SK-N-SH treated with all-trans-retinoic acid at 6 μM for 48 hours (cell line): ENCODE results near the gene PAK6.

ENCODE experiments used
- ATAC-seq: fragments of 200-7000 bp; cut with Tn5 transposase; 3 replicates; pipeline ENCODE4 v1.9.1; 2020; ENCODE audit warnings: mild to moderate bottlenecking, moderate library complexity
- ARNTL ChIP-seq: fragments of 450-650 bp; formaldehyde crosslinking; IDR thresholded peaks from 2 replicates; pipeline ENCODE4 v1.5.0; 2020; ENCODE audit warnings: low read depth, mild to moderate bottlenecking, moderate library complexity, borderline replicate concordance
- BACH2 ChIP-seq: fragments of 250-450 bp; sonication (Bioruptor Pico); IDR thresholded peaks from 2 replicates; pipeline ENCODE4 v1.9.0; 2021; ENCODE audit warnings: mild to moderate bottlenecking, borderline replicate concordance
- CREB5 ChIP-seq: fragments of 250-450 bp; sonication (Bioruptor Pico); IDR thresholded peaks from 2 replicates; pipeline ENCODE4 v1.5.1; 2020; ENCODE audit warnings: low read depth, mild to moderate bottlenecking, moderate library complexity
- CSDC2 ChIP-seq: fragments of 250-450 bp; sonication (Bioruptor Pico); IDR thresholded peaks from 2 replicates; pipeline ENCODE4 v1.5.0; 2020; ENCODE audit warnings: mild to moderate bottlenecking, moderate library complexity
- CSRNP3 ChIP-seq: fragments of 250-450 bp; sonication (Bioruptor Pico); IDR thresholded peaks from 2 replicates; pipeline ENCODE4 v1.5.1; 2021; ENCODE audit warnings: mild to moderate bottlenecking, moderate library complexity
- ESRRG ChIP-seq: fragments of 250-450 bp; sonication (Bioruptor Pico); IDR thresholded peaks from 2 replicates; pipeline ENCODE4 v1.6.1; 2021; ENCODE audit warnings: mild to moderate bottlenecking
- GLIS3 ChIP-seq: fragments of 250-450 bp; sonication (Bioruptor Pico); IDR thresholded peaks from 2 replicates; pipeline ENCODE4 v1.5.0; 2020; ENCODE audit warnings: mild to moderate bottlenecking, moderate library complexity
- ISL1 ChIP-seq: fragments of 250-450 bp; sonication (Bioruptor Pico); IDR thresholded peaks from 2 replicates; pipeline ENCODE4 v2.1.2; 2022; ENCODE audit warnings: mild to moderate bottlenecking, moderate library complexity
- OSR1 ChIP-seq: fragments of 250-450 bp; sonication (Bioruptor Pico); IDR thresholded peaks from 2 replicates; pipeline ENCODE4 v1.8.0; 2022; ENCODE audit warnings: moderate library complexity, mild to moderate bottlenecking, inconsistent platforms
- POU6F1 ChIP-seq: fragments of 250-450 bp; sonication (Bioruptor Pico); IDR thresholded peaks from 2 replicates; pipeline ENCODE4 v1.8.0; 2021; ENCODE audit warnings: low read depth, mild to moderate bottlenecking, moderate library complexity, borderline replicate concordance
- PPARA ChIP-seq: fragments of 250-450 bp; sonication (Bioruptor Pico); IDR thresholded peaks from 2 replicates; pipeline ENCODE4 v1.5.0; 2020; ENCODE audit warnings: mild to moderate bottlenecking, borderline replicate concordance
- SNAI2 ChIP-seq: fragments of 250-450 bp; sonication (Bioruptor Pico); IDR thresholded peaks from 2 replicates; pipeline ENCODE4 v1.5.0; 2020; ENCODE audit warnings: mild to moderate bottlenecking, moderate library complexity
- TCF4 ChIP-seq: fragments of 250-450 bp; sonication (Bioruptor Pico); IDR thresholded peaks from 2 replicates; pipeline ENCODE4 v1.8.0; 2021; ENCODE audit warnings: mild to moderate bottlenecking, moderate library complexity, borderline replicate concordance
- TOX ChIP-seq: fragments of 250-450 bp; sonication (Bioruptor Pico); IDR thresholded peaks from 2 replicates; pipeline ENCODE4 v1.8.0; 2021; ENCODE audit warnings: mild to moderate bottlenecking, moderate library complexity, borderline replicate concordance
- ZC3H10 ChIP-seq: fragments of 250-450 bp; sonication (Bioruptor Pico); IDR thresholded peaks from 2 replicates; pipeline ENCODE4 v1.5.1; 2021; ENCODE audit warnings: mild to moderate bottlenecking, moderate library complexity
- ZFP3 ChIP-seq: fragments of 250-450 bp; sonication (Bioruptor Pico); IDR thresholded peaks from 2 replicates; pipeline ENCODE4 v1.5.0; 2020; ENCODE audit warnings: mild to moderate bottlenecking, moderate library complexity
- ZFP30 ChIP-seq: fragments of 450-650 bp; formaldehyde crosslinking; IDR thresholded peaks from 2 replicates; pipeline ENCODE4 v1.5.0; 2022; ENCODE audit warnings: mild to moderate bottlenecking, moderate library complexity
- ZNF565 ChIP-seq: fragments of 450-650 bp; formaldehyde crosslinking; conservative IDR thresholded peaks from 2 replicates; pipeline ENCODE4 v1.5.0; 2020; ENCODE audit warnings: low read depth, mild to moderate bottlenecking, moderate library complexity
- ZNF70 ChIP-seq: fragments of 450-650 bp; formaldehyde crosslinking; IDR thresholded peaks from 2 replicates; pipeline ENCODE4 v1.5.0; 2020; ENCODE audit warnings: mild to moderate bottlenecking, moderate library complexity
- TF ChIP-seq, protein P1 (sequence below): fragments of 250-450 bp; sonication (Bioruptor Pico); IDR thresholded peaks from 2 replicates; pipeline ENCODE4 v1.5.0; 2020; ENCODE audit warnings: mild to moderate bottlenecking, moderate library complexity
- TF ChIP-seq, protein P2 (sequence below): fragments of 250-450 bp; sonication (Bioruptor Pico); IDR thresholded peaks from 2 replicates; pipeline ENCODE4 v1.8.0; 2020; ENCODE audit warnings: mild to moderate bottlenecking, moderate library complexity, borderline replicate concordance

The PAK6 gene

DNA sequence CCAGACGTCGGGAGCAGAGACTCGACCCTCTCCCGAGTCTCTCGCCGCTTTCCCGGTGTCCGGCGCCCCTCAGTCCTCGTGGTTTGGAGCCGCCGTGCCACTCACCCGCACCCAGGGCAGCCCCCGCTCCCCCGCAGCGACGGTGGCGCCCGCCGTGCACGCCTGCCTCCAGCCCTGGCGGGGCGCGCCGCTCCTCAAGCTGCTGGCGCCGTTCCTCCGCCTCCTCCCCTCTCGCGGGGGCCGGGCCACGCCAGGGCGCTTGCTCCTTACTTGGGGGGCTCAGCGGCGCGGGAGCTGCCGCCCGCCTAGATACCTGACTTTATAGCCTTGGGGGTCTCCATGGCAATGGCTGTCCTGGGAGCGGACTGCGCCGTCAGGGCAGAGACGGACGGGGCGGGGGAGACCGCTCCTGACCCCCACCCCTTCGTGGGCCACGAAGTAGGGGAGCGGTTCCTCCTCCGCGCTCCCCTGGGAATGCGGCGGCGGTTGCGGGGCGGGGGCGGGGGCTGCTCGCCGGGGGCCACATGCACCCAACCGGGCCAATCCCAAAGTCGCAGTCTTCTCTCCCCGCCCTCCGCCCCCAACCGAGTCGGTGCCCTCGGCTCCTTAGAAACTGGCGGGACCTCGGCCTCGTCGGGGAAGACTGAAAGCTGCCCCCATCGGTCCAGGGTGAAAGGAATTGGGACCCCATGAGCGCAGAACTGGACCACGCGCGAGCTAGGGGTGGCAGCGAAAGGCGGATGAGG, 44.2 kb downstream of the PAK6 start, which contains the start of gene ANKRD63:
ANKRD63 (minus strand) TSS at position 196 of the 746 bp plus-strand sequence. CDS start 478 bp downstream, outside the sequence.
- no peak for TF ChIP-seq SNAI2 (CRISPR knock-in tag)
- no peak for TF ChIP-seq ZC3H10 (CRISPR knock-in tag)
- TF ChIP-seq ZNF565 (CRISPR knock-in tag), result no peak
- TF ChIP-seq, protein P1, sequence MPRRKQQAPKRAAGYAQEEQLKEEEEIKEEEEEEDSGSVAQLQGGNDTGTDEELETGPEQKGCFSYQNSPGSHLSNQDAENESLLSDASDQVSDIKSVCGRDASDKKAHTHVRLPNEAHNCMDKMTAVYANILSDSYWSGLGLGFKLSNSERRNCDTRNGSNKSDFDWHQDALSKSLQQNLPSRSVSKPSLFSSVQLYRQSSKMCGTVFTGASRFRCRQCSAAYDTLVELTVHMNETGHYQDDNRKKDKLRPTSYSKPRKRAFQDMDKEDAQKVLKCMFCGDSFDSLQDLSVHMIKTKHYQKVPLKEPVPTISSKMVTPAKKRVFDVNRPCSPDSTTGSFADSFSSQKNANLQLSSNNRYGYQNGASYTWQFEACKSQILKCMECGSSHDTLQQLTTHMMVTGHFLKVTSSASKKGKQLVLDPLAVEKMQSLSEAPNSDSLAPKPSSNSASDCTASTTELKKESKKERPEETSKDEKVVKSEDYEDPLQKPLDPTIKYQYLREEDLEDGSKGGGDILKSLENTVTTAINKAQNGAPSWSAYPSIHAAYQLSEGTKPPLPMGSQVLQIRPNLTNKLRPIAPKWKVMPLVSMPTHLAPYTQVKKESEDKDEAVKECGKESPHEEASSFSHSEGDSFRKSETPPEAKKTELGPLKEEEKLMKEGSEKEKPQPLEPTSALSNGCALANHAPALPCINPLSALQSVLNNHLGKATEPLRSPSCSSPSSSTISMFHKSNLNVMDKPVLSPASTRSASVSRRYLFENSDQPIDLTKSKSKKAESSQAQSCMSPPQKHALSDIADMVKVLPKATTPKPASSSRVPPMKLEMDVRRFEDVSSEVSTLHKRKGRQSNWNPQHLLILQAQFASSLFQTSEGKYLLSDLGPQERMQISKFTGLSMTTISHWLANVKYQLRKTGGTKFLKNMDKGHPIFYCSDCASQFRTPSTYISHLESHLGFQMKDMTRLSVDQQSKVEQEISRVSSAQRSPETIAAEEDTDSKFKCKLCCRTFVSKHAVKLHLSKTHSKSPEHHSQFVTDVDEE (CRISPR knock-in tag), result no peak
- TF ChIP-seq ZFP3 (CRISPR knock-in tag), result no peak
- no peak for TF ChIP-seq ARNTL (CRISPR knock-in tag)
- TF ChIP-seq BACH2 (CRISPR knock-in tag), result no peak
- no peak for TF ChIP-seq ZFP30 (CRISPR knock-in tag)
- no peak for TF ChIP-seq PPARA (CRISPR knock-in tag)
- TF ChIP-seq CREB5, result no peak
- TF ChIP-seq GLIS3 (CRISPR knock-in tag), result no peak
- TF ChIP-seq POU6F1 (CRISPR knock-in tag), result no peak
- no peak for TF ChIP-seq ZNF70 (CRISPR knock-in tag)
- no peak for TF ChIP-seq CSDC2
- TF ChIP-seq OSR1 (CRISPR knock-in tag), result no peak
- no peak for TF ChIP-seq TOX (CRISPR knock-in tag)
- TF ChIP-seq ISL1 (CRISPR knock-in tag), result no peak
- no peak for TF ChIP-seq CSRNP3 (CRISPR knock-in tag)
- no peak for TF ChIP-seq TCF4 (CRISPR knock-in tag)
- peak; percentile 12 for ATAC-seq

- ATAC-seq, result no peak
- TF ChIP-seq, protein P2, sequence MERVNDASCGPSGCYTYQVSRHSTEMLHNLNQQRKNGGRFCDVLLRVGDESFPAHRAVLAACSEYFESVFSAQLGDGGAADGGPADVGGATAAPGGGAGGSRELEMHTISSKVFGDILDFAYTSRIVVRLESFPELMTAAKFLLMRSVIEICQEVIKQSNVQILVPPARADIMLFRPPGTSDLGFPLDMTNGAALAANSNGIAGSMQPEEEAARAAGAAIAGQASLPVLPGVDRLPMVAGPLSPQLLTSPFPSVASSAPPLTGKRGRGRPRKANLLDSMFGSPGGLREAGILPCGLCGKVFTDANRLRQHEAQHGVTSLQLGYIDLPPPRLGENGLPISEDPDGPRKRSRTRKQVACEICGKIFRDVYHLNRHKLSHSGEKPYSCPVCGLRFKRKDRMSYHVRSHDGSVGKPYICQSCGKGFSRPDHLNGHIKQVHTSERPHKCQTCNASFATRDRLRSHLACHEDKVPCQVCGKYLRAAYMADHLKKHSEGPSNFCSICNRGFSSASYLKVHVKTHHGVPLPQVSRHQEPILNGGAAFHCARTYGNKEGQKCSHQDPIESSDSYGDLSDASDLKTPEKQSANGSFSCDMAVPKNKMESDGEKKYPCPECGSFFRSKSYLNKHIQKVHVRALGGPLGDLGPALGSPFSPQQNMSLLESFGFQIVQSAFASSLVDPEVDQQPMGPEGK, result no peak
- TF ChIP-seq ESRRG (CRISPR knock-in tag) (no peak), ZFP3 (CRISPR knock-in tag) (no peak), ZFP30 (CRISPR knock-in tag) (no peak), PPARA (CRISPR knock-in tag) (no peak), TOX (CRISPR knock-in tag) (no peak)
- TF ChIP-seq, protein P1 (CRISPR knock-in tag), result no peak
Observed at GRCh38 chr15:40283615-40284300, 44.9 kb downstream of the PAK6 start.
